Lung (tissue), 12 donors: ENCODE data around the gene CCDC15. TPM values are rescaled to one million over a fixed set of nuclear protein-coding genes. Genes with fewer than 3 reads are reported as not detected.
"Not testable (repeated sequence)": the region's sequence is repeated elsewhere in the genome, so short reads cannot be mapped to it uniquely, and the experiment has no call there.

Source experiments
- ATAC-seq: fragments of 200-7000 bp; cut with Tn5 transposase; one replicate; pipeline ENCODE4 v1.9.1; 2020; ENCODE audit warnings: moderate number of reproducible peaks; ENCODE audit not compliant: insufficient read depth, low FRiP score
- DNase-seq, 3 donors: peaks; one replicate each; pipeline ENCODE4 v3.0.0-alpha.2; 2013 to 2017
- H3K27ac ChIP-seq, 2 donors: one replicate each; pipeline ENCODE4 v1.5.1; 2013; ENCODE audit warnings: mild to moderate bottlenecking in 2 of 2, moderate library complexity in 2 of 2, control low read depth in 1 of 2, inconsistent platforms in 1 of 2, low read depth in 1 of 2, low read length in 1 of 2
- H3K27me3 ChIP-seq, 3 donors: one replicate each; pipeline ENCODE4 v1.5.1; 2013; ENCODE audit warnings: low read length in 2 of 3; ENCODE audit not compliant: control insufficient read depth in 3 of 3, insufficient read depth in 3 of 3
- H3K36me3 ChIP-seq, 4 donors: one replicate each; pipeline ENCODE4 v1.5.1; 2013; ENCODE audit warnings: low read length in 4 of 4, mild to moderate bottlenecking in 1 of 4, moderate library complexity in 1 of 4; ENCODE audit not compliant: control insufficient read depth in 4 of 4, insufficient read depth in 4 of 4
- H3K4me1 ChIP-seq, 5 donors: one replicate each; pipeline ENCODE4 v1.5.1; 2013; ENCODE audit warnings: low read length in 5 of 5, mild to moderate bottlenecking in 2 of 5, moderate library complexity in 1 of 5; ENCODE audit not compliant: control insufficient read depth in 5 of 5, insufficient read depth in 5 of 5
- H3K4me3 ChIP-seq: one replicate; pipeline ENCODE4 v1.5.1; 2013; ENCODE audit warnings: mild to moderate bottlenecking, control low read depth, moderate library complexity
- H3K9ac ChIP-seq, 2 donors: one replicate each; pipeline ENCODE4 v1.5.1; 2013; ENCODE audit warnings: low read length in 2 of 2, control low read depth in 1 of 2; ENCODE audit not compliant: insufficient read depth in 1 of 2
- H3K9me3 ChIP-seq, 4 donors: one replicate each; pipeline ENCODE4 v1.5.1; 2013; ENCODE audit warnings: low read length in 3 of 4, mild to moderate bottlenecking in 1 of 4, moderate library complexity in 1 of 4; ENCODE audit not compliant: control insufficient read depth in 4 of 4, insufficient read depth in 3 of 4
- CTCF ChIP-seq: IDR thresholded peaks from 2 replicates; pipeline ENCODE4 v1.5.1; 2012; ENCODE audit warnings: mild to moderate bottlenecking; ENCODE audit errors: control extremely low read depth, extremely low read depth
- WGBS, 2 donors: extraction: QIAGEN DNeasy Blood & Tissue Kit; methylation state at CpG; one replicate each; pipeline ENCODE4 v1.1.7; 2013; 5-methylcytosine and 5-hydroxymethylcytosine counted together
- polyA plus RNA-seq, 2 donors: library from polyadenylated mRNA; stranded (reverse); fragments of 200-250 nt; gene quantifications; one replicate each; pipeline ENCODE4 v1.2.1, GENCODE V29; 2013
- total RNA-seq, 2 donors: library from RNA; depleted of rRNA in 1 of 2; stranded (reverse); fragments of >200 nt in 1 of 2; gene quantifications; one replicate each; pipeline ENCODE4 v1.2.1, GENCODE V29; 2014 to 2021
- donor health status: control.
- donor health status: control.
- donor health status: Bipolar disorder and iron deficiency.
- donor health status: healthy.
- donor health status: DM: yes; HTN: yes; CAD: no.

CCDC15 gene
- total and polyA plus RNA-seq, 4 donors: 0.65 to 5.1 (median 1.1) TPM

- Histone ChIP-seq H3K27me3 (no peaks in the 10 kb centered on the region), H3K4me1 (no peaks in the 10 kb centered on the region), H3K36me3 (no peaks in the 10 kb centered on the region), H3K4me3 (no peak overlapping the region), H3K9me3 (no peaks in the 10 kb centered on the region), H3K9ac (no peak overlapping the region), H3K27ac (no peak overlapping the region)
- no peak for TF ChIP-seq CTCF
- WGBS, 2 donors: 95 to 97% methylated on average over 4 of the region's 4 CpGs
- ATAC-seq (no peak), DNase-seq (no peak)
These were observed 95.3 kb downstream of the CCDC15 start for GRCh38 chr11:125049164-125049792.

- Histone ChIP-seq H3K27ac (no peak overlapping the region), H3K9me3 (no peaks in the 10 kb centered on the region), H3K9ac (no peak overlapping the region), H3K4me3 (no peak overlapping the region), H3K27me3 (no peaks in the 10 kb centered on the region), H3K36me3 (no peaks in the 10 kb centered on the region), H3K4me1 (no peaks in the 10 kb centered on the region)
- no peak for TF ChIP-seq CTCF
- DNase-seq: no peak
- no peak for ATAC-seq
These were observed 98.0 kb downstream of the CCDC15 start for GRCh38 chr11:125052047-125052446.

- TF ChIP-seq CTCF: no peak
- Histone ChIP-seq H3K9me3 (no peaks in the 10 kb centered on the region), H3K9ac (no peak overlapping the region), H3K4me1 (no peaks in the 10 kb centered on the region), H3K27ac (no peak overlapping the region), H3K4me3 (no peak overlapping the region), H3K36me3 (no peaks in the 10 kb centered on the region), H3K27me3 (no peaks in the 10 kb centered on the region)
- no peak for ATAC-seq
- no peak for DNase-seq
- WGBS, 2 donors: 91 to 100% methylated on average over 1 of the region's 1 CpG
These were observed 99.2 kb downstream of the CCDC15 start for GRCh38 chr11:125053167-125053566.

GRCh38 chr11:125055107-125055715 is 101.2 kb downstream of the CCDC15 start:
- Histone ChIP-seq H3K4me1 (no peaks in the 10 kb centered on the region), H3K27ac (no peak overlapping the region), H3K36me3 (no peaks in the 10 kb centered on the region), H3K9me3 (no peaks in the 10 kb centered on the region), H3K4me3 (no peak overlapping the region), H3K9ac (no peak overlapping the region), H3K27me3 (no peaks in the 10 kb centered on the region)
- 67 to 73% methylated on average over 2 of the region's 2 CpGs for WGBS, 2 donors
- TF ChIP-seq CTCF: no peak
- peak in 2 of 3 donors; percentile 25 to 52 for DNase-seq
- no peak for ATAC-seq

- not testable (repeated sequence) for H3K27ac ChIP-seq, ATAC-seq, H3K36me3 ChIP-seq, H3K4me1 ChIP-seq, H3K9ac ChIP-seq, H3K4me3 ChIP-seq, H3K27me3 ChIP-seq, H3K9me3 ChIP-seq, DNase-seq
- WGBS, 2 donors: 95 to 100% methylated on average over 2 of the region's 2 CpGs
These were observed 102.1 kb downstream of the CCDC15 start for GRCh38 chr11:125056111-125056510.
